Stimulated activated CD4-positive, alpha-beta T cell treated with anti-CD3 and anti-CD28 coated beads, Interleukin-4, amount 100 ng/mL, for 4 hours (primary cell): ENCODE data around the gene PCSK5.

Experiments
- DNase-seq, 2 experiments: peaks; one replicate each; pipeline ENCODE4 v3.0.0-alpha.2; 2020

Gene PCSK5

DNA sequence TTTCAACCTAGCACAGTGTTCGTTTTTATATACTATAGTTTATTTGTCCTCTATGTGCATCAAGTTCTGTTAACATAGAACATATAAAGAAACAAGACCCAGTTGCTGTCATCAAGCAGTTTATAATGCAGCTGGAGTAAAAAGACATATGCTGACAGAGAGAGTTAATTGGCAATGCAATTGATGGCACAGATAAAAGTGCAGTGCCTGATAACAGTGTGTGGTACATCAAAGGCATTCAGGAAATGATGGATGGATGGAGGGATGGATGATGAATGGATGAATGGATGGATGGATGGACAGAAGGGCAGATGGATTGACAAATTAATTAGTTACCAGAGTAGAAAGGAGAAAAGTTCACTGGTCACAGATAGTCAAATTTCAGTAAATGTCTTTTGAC, 264.9 kb downstream of the PCSK5 start:
- no peak for DNase-seq

DNA sequence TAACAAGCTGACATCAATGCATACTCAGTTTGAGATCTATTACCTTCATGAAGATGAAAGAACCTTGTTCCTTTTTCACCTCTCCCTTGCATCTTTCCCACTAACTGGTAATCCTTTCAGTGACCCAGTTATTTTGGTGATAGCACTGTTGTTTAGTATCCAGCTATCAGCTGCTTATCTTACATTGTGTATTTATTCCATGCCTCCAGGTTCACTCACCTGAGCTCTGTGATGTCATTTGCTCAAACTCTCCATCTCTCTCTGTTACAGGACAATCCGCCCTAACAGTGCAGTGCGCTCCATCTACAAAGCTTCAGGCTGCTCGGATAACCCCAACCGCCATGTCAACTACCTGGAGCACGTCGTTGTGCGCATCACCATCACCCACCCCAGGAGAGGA, 268.2 kb downstream of the PCSK5 start:
- DNase-seq = no peak

DNA sequence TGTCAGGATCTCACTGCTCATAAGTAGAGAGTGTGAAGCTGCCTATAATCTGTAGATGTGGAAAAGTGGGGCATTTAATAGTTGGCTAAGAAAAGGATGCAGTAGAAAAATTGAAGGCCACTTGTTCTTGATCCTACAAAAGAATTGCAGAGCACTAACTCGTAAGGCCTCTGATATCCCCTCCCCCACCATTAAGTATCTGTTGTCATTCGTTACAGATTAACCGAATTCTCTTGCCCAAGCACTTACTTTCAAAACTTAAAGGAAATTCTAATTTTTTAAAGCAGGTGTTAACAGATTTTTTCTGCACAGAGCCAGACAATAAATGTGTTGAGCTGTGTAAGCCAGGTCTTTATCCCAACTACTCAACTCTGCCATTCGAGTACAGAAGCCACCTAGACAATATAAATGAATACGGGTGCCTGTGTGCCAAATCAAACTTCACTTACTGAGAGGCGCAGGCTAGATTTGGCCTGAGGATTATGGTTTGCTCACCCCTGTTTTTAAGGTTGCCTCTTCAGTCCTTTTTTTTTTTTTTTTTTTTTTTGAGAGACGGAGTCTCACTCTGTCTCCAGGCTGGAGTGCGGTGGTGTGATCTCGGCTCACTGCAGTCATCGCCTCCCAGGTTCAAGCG, 268.9 kb downstream of the PCSK5 start:
- DNase-seq = no peak

DNA sequence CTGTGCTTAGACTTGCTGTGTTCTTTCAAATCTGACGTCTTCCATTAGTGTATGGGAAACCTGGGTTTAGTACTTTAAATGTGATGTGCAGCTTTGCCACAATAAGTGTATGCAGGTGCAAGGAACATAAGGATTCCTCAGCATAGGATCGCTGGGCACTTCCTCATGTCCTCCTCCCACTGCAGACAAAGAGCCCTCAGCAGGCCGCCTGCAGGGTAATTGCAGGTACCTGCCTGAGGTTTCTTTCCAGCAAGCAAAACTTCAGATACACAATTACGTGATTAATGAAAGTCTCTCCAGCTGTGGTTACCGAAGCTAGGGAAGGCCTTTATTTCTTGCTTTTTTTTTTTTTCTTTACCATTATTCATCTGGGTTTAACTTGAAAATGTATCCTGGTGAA, 270.6 kb downstream of the PCSK5 start:
- no peak for DNase-seq

DNA sequence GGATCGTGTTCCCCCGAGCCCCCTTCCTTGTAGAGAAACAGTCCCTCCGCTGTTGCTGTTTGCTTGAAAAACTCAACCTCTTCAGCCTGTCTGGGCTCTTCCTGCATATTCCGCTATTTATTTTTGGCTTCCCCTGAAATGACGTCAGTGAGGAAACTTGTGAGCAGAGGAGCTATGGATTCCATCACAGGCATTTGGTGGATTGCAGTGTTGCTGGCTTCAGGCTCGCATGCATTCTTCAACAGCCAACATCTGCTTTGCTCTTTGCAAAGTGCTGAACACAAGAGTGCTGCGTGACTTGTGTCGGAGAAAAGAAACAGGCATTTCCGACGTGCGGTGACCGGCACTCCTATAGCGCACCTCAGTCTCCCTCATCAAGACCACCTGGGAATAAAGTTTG, 271.1 kb downstream of the PCSK5 start:
- DNase-seq = no peak

DNA sequence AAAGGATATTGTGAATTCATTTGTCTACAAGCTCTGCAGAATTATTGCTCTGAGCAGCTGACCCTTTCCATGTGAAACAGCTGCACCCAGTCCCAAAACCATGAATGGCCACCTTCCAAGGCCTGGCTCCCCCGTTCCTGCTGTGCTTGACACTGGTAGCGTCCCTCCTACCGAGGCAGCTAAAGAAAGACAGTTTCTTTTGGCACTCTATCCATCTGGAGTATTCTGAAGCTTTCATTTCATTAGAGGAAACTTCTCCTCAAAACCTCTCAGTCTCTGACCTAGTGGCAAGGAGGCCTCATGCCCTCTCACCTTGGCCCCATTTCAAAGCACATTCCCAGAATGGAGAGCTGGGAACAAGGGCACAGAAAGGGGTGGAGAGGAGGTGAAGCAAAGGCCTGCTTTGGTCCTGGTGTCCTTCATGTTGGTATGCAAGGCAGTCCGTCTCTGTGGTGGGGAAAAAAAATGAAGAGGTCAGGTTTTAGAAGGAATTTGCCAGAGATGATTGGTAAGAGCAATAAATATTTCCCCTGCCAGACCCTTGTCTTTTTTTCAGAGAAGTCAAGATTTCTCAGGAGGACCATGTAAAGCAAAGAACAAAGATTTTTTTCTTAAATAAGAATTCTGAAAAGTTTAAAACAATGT, 271.7 kb downstream of the PCSK5 start:
- no peak for DNase-seq

DNA sequence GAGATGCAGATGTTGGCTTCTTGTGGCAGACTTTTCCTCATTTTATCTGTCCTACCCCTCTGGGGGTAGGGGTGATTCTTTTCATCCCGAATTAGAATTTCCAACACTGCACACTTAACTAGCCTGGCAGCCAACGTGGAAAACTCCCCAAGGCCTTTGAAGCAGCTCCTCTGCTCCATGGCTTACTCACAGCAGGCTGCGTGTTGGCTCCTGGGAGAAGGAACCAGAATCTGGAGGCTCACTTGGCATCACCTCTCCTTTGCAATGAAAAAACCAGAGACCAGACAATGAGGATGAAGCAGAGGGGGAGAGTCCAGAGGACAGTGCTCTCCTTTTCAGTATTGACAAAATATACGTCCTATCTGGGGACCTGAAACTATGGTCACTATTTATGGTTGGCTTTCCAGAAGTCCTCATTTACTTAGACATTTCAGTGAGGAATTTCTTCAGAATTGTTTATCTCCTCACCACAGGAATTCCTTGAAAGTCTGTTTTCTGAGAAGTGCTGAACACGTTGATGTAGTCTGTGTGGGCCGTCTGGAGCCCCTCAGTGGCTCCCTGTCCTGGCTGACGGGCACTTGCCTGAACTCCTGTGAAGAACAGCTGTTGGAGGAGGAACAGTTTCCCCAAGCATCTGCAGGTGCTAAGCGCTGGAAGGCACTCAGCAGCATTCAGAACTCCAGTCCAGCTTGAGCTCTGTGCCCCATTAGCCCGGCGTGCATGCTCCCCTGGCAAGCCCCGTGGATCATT, 272.5 kb downstream of the PCSK5 start:
- no peak for DNase-seq

DNA sequence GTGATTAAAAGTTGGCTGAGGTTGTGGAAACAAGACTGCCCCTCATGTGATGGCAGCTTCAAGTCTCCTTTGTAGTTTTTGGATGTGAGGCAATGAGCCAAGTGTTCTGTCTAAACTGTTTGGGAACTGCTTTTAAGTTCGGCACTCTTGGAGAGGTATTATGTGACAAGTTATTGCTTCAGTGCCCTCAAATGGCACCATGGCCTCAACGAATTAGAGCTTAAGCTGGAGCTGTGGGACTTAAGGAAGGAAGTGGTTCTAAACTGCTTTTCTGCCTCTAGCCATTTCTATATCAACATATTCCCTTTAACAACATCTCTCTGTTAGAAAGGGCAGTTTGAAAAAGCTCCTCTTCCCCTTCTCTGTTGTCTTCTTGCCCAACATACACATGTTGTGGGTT, 276.1 kb downstream of the PCSK5 start:
- no peak for DNase-seq

DNA sequence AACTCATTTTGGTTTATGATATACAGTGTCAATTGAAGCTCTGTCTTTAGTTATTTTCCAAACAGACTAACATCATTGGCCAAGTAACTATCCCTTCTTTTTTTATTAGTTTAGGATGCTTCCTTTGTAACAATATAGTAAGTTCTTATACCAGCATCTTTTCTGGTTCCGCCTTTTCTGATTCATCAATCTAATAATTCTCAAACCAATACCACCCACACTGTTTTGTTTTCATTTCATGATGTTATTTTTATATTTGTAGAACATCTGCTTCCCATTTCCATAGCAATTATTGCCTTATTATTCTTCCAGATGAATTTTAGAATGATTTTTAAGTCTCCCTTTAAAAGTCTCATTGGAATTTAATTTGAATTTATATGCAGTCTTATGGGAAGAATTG, 285.7 kb downstream of the PCSK5 start:
- no peak for DNase-seq

DNA sequence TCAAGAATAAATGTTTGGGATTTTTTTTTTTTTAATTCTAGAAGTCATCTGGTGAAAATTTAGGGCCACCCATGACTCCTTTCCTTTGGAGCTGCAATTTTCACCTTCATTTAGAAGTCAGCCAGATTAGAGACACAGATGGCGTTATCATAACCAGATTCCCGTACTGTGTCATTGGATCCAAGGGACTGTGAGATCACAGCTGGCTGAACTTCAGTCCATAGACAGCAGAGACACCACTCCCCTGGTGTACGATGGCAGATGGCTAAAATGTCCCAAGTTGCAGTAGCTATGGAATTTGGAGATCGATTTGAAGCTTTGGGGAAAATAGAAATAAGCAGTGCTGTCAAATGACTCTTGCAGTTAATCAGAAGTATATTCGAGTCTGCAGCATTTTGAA, 287.5 kb downstream of the PCSK5 start:
- no peak for DNase-seq

DNA sequence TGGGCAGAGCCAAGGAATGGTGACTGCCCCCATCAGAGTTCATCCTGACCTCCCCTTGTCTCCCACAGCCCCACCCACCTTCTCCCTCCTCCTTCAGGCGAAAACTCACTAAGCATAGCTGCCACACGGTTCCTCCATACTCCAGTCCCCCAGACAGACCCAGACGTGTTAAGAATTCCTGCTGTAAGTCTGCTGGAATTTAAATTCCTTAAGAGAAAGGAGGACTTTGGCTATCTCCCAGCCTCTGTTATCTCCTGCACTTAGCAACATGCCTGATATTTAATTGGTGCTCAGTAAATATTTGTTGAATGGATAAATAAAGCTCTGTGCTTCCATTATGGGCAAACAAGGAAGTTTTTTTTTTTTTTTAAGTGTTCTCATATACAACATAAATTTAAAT, 290.1 kb downstream of the PCSK5 start:
- DNase-seq = no peak

DNA sequence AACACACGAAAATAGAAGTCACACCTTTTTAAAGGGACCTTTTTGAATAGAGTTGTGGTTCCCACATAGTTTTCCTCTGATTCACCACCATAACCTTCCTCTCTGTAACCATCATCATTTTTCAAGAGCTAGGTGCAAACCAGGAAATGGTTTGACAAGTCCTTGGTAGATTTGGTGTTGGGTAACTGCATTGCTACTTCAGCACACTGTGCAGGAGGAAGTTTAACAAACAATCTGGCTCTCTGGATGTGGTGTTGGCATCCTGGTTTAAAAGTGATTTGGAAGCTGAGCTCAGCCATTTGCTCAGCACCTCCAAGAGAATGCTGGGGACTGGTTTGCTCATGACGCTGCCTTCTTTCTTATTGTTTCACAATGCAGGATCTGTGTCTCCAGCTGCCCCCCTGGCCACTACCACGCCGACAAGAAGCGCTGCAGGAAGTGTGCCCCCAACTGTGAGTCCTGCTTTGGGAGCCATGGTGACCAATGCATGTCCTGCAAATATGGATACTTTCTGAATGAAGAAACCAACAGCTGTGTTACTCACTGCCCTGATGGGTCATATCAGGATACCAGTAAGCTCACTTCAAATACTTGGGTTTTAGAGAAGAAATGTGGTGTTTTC, 290.7 kb downstream of the PCSK5 start:
- no peak for DNase-seq

DNA sequence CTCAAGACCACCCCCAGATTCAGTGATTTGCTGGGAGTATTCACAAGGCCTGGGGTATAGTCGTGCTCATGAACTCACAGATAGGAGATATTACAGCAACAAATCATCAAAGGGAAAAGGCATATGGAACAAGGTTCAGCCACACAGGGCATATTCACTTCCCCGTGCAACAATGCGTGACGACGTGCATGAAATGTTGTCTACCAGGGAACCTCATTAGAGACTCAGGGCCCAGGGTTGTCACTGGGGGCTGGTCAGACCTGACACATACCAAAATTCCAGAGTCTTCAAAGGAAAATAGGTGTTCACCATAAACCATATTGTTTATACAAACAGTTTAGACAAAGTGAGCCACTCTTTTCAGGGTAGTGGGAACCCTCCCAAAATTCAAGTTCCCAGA, 291.3 kb downstream of the PCSK5 start:
- DNase-seq = no peak

DNA sequence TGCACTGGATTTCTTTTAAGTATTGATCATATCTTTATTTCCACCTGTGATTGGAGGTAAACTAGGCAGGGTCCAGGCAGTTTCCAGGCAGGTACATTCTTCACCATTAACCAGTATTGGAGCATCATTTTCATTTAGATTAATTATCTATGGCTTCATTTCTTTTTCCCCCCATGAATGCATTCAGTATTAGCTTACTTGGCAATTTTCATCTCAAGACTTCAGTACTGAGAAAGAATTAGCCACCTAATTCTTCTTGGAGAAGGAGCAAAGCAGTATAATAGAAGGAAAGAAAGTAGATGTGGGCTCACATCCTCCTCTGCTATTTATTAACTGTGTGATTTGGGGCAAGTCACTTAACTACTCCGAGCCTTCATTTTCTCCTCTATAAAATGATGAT, 295.0 kb downstream of the PCSK5 start:
- DNase-seq = no peak

DNA sequence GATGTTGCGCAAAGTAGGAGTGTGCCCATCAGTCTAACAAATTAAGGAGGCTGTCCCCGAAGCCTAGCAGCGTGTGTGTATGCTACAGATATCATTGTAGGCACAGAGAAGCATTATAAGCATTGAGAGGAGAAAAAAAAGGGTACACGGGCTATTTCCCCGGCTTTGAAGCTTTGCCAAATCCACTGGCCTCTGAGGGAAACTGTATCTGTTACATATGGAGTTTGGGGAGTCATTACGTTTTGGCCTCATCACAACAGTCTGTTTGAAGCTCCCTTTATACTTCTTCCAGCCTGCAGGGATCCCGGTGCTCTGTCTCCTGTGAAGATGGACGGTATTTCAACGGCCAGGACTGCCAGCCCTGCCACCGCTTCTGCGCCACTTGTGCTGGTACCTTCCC, 297.8 kb downstream of the PCSK5 start:
- DNase-seq = no peak

DNA sequence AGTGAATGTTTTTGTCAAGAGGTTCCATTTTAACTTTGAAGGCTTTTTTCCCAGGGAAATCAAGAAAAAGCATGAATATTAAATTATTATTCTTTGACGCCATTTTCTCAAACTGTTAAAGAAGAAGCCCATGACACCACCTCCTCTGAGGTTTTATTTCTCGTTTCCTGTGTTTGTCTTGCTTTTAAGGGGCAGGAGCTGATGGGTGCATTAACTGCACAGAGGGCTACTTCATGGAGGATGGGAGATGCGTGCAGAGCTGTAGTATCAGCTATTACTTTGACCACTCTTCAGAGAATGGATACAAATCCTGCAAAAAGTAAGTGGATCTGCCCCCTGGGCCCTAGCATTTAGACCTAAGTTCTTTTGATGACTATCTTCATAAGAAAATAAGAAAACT, 298.4 kb downstream of the PCSK5 start:
- no peak for DNase-seq

DNA sequence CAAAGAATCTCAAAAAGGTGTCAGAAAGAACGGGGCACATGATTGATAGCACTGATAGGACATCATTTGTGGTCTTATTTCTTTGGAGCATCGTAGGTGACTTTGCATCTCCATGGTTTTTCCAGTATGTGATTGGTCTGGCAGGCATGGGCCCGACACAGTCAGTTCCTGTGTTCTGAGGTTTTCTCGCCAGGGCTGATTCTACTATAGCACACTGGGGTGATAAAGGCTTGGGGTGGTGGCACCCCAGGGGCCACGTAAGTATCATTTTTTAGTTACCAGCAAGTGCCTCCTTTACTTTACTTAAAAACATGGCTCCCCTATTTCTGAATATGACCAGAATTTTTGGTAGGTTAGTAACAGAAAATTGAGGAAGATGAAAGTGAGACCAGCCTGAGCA, 301.0 kb downstream of the PCSK5 start:
- DNase-seq = no peak

DNA sequence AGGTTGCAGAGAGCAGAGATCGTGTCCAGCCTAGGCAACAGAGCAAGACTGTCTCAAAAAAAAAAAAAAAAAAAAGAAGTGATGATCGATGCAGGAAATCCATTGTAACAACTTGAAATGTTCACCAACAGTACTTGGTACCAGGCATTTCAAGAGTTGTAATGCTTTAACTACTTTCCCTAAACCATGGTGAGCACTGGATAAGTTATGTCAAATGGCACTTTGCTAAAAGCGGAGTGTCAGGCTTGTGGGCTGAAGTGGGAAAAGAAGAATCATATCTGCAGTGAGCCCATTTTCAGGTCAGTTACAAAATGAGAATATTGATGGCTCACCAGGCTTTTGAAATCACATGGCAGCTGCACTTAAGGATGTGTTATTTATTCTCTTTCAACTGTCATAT, 301.5 kb downstream of the PCSK5 start:
- DNase-seq = no peak

DNA sequence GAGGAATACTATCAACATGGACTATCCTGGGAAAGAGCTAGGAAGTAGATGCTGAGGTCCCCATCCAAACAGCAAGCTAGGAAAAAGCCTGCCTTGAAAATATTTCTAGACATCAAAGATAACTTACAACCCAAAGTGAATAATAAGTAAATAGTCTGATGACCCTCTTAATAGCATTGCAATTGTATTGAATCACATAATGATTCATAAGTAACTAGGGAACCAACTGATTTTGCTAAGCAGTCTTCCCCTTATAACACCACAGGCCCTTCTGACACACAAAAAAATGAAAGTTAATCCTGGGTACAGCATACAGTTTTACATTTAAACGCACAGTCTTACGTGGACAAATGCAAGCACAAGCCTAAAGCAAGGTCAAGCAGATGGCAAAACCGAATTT, 304.4 kb downstream of the PCSK5 start:
- no peak for DNase-seq

DNA sequence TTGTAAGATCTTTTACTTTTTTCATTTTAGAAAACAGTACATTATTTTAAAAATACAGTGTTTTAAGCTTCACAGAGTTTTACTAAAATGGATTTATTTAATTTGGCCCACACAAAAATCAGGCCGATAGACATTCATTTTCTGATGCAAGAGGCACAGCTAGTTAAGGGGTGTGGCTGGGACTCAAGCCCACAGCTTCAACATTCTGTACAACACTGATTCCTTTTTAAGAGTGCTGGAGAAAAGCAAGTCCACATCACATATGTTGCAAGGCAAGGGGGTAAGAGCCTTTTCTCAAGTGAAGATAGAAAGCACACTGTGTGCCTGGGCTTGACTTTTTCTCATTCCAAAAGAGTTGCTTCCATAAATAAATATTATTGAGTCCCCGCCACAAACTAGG, 307.9 kb downstream of the PCSK5 start:
- DNase-seq = no peak

DNA sequence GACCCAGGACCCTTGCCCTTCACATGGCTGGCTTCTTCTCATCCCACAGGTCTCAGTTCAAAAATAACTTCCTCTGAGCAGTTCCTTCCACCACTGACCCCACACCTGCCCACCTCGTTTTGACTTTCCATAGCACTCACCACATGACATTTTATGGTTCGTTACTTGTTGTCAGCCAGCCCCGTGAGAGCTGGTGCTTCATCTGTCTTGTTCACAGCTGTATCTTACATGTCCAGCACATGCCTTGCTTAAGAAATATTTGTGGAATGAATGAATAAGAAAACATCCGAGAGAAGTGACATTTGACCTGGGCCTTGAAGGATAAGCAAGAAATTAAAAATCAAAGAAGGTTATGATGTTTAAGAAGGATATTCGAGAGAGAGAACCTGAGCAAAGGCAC, 309.8 kb downstream of the PCSK5 start:
- DNase-seq = no peak

DNA sequence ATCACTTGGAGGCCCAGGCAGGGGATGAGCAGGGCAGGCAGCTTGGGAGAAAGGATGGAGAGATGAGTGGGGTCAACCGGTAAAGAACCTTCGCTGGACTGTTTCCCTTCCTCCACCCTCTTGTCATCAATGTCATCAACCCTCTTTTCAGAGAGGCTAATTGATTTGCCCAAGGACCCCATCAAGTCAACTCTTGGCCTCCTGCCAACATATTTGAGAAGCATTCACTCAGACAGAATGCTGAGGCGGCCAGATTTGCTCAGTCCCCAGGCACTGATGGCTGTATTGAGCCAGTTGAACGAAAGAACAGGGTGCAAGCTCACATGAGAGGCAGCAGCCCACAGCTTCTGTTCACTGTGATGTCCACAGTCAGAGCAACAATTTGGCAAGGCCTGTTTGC, 310.3 kb downstream of the PCSK5 start:
- DNase-seq = no peak

DNA sequence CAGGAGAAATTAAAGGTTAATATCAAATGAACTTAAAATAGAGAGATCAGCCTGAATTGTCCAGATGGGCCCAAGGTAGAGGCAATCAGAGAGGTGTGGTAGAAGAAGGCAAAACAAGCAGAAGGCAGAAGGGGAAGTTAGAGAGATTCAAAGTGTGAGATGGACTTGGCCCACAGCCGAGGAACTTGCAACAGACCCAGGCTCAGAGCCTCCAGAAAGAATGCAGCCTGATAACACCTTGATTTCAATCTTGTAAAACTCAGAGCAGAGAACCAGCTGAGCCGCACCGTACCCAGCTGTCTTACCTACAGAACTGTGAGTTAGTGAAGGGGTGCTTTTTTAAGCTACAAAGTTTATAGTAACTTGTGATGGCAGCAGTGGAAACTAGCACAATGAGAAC, 312.9 kb downstream of the PCSK5 start:
- DNase-seq = no peak

DNA sequence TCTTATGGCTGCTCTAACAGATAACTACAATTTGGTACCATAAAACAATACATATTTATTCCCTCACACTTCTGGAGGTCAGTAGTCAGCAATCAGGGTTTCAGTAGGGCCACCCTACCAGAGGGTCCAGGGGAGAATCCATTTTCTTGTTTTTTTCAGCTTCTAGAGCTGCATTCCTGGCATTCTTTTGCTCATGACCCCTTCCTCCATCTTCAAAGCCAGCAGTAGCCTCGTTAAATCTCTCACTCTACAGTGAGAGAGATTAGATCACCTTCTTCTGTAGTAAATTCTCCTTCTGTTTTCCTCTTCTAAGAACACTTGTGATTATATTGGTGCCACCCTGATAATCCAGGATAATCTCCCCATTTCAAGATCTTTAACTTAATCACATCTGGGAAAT, 316.3 kb downstream of the PCSK5 start:
- DNase-seq = no peak
